COLO829 (cell line): ENCODE measurements around the gene HK3.

Experiments used
- DNase-seq: peaks from one replicate; pipeline ENCODE4 v3.0.0; 2012; ENCODE audit warnings: low spot score

The HK3 gene

GRCh38 chr5:176902102-176902814, 3.1 kb upstream of the HK3 start:
- no peak for DNase-seq

GRCh38 chr5:176901260-176902101, 2.3 kb upstream of the HK3 start:
- no peak for DNase-seq

- DNase-seq: no peak
Measured at GRCh38 chr5:176900780-176901204, 1.6 kb upstream of the HK3 start.

GRCh38 chr5:176899946-176900779, 1.0 kb upstream of the HK3 start:
- DNase-seq: no peak

- DNase-seq: no peak
Measured at GRCh38 chr5:176897263-176897662, 1.9 kb downstream of the HK3 start.

- no peak for DNase-seq
Measured at GRCh38 chr5:176895831-176896230, 3.3 kb downstream of the HK3 start.

- DNase-seq: no peak
Measured at GRCh38 chr5:176894298-176894697, 4.8 kb downstream of the HK3 start.

GRCh38 chr5:176892663-176893062, 6.5 kb downstream of the HK3 start:
- DNase-seq: no peak

- no peak for DNase-seq
Measured at GRCh38 chr5:176891331-176891958, 7.7 kb downstream of the HK3 start.

- no peak for DNase-seq
Measured at GRCh38 chr5:176890455-176891330, 8.5 kb downstream of the HK3 start.

- DNase-seq: no peak
Measured at GRCh38 chr5:176889321-176890280, 9.5 kb downstream of the HK3 start.

GRCh38 chr5:176888865-176889165, 10.3 kb downstream of the HK3 start:
- DNase-seq: no peak

- no peak for DNase-seq
Measured at GRCh38 chr5:176888016-176888864, 10.9 kb downstream of the HK3 start.

GRCh38 chr5:176887252-176887849, 11.8 kb downstream of the HK3 start:
- DNase-seq: no peak

- no peak for DNase-seq
Measured at GRCh38 chr5:176886336-176887251, 12.6 kb downstream of the HK3 start.

GRCh38 chr5:176884571-176884890, 14.6 kb downstream of the HK3 start:
- no peak for DNase-seq

GRCh38 chr5:176883700-176884570, 15.2 kb downstream of the HK3 start:
- DNase-seq: no peak
